Measurements from ENCODE around the gene ANKDD1A. TPM values are rescaled to one million over a fixed set of nuclear protein-coding genes. Genes with fewer than 3 reads are reported as not detected.

Gene ANKDD1A
- total and polyA plus RNA-seq, 2 experiments from 2014 or later, result 6.7 to 9.3 TPM

DNA sequence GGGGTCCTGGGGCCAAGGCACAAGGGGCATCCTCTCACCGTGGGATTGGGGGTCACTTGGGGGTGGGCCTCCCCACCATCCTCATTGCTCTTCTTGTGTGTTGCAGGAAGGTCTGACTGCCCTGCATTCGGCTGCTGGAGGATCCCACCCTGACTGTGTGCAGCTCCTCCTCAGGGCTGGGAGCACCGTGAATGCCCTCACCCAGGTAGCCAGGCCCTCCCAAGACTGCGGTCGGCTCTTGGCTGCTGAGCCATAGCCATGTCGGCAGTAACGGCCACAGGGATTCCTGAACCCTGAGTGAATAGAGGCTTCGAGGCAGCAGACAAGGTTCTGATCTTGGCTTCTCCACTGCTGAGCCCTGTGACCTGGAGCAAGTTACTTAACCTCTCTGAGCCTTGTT lies 19.7 kb downstream of the ANKDD1A start (continued):
- TF ChIP-seq, protein P1, sequence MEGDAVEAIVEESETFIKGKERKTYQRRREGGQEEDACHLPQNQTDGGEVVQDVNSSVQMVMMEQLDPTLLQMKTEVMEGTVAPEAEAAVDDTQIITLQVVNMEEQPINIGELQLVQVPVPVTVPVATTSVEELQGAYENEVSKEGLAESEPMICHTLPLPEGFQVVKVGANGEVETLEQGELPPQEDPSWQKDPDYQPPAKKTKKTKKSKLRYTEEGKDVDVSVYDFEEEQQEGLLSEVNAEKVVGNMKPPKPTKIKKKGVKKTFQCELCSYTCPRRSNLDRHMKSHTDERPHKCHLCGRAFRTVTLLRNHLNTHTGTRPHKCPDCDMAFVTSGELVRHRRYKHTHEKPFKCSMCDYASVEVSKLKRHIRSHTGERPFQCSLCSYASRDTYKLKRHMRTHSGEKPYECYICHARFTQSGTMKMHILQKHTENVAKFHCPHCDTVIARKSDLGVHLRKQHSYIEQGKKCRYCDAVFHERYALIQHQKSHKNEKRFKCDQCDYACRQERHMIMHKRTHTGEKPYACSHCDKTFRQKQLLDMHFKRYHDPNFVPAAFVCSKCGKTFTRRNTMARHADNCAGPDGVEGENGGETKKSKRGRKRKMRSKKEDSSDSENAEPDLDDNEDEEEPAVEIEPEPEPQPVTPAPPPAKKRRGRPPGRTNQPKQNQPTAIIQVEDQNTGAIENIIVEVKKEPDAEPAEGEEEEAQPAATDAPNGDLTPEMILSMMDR (conservative IDR thresholded peaks at IDR 0.05; ENCODE audit: low read depth in 2 of 2), result no peak
- TF ChIP-seq ZNF331 (CRISPR knock-in tag; IDR thresholded peaks at IDR 0.05; ENCODE audit: low read depth), result no peak

DNA sequence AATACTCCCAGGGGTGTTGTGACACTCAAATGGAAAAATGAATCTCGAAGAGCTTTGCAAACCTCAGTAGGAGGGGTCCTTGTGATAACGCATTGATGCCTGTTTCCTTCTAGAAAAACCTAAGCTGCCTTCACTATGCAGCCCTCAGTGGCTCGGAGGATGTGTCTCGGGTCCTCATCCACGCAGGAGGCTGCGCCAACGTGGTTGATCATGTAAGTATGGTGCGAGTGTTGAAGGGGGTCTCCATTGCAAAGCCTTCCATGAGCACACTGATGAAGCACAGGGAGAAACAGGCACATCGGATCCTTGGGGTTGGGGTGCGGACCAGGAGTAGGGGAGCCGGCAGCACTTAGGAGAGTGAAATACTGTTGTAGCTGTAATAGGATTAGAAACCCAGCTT lies 22.3 kb downstream of the ANKDD1A start:
- H3K27ac Mint-ChIP-seq, result no peak overlapping the region; the same call in 1 of the 2 replicates
- no peak for ATAC-seq
- Histone ChIP-seq H3K9me2 (ENCODE audit: insufficient read depth) (no peaks in the 10 kb centered on the region), H3K4me1 (ENCODE audit: insufficient read depth) (no peaks in the 10 kb centered on the region), H4K20me1 (replicated peaks; ENCODE audit: insufficient read depth) (no peaks in the 10 kb centered on the region; the same call in 1 of the 2 replicates), H3K4me2 (no peak overlapping the region), H3K27ac (ENCODE audit: low read depth) (no peak overlapping the region), H3K36me3 (ENCODE audit: insufficient read depth) (no peaks in the 10 kb centered on the region), H3K27me3 (ENCODE audit: insufficient read depth) (no peaks in the 10 kb centered on the region), H2AFZ (no peak overlapping the region), H3K4me3 (no peak overlapping the region), H3F3A (replicated peaks; ENCODE audit: low read depth) (no peaks in the 10 kb centered on the region), H3K79me2 (replicated peaks; ENCODE audit: insufficient read depth) (no peaks in the 10 kb centered on the region)
- peaks cover 8% of the 10 kb centered on the region for H3K27me3 Mint-ChIP-seq (ENCODE audit: insufficient read depth, low read depth, poor library complexity)
- no peak for DNase-seq (ENCODE audit: low spot score)
- H3K36me3 Mint-ChIP-seq (ENCODE audit: low read depth), result peaks cover 6% of the 10 kb centered on the region; the same call in 2 of the 3 replicates
- no peaks in the 10 kb centered on the region for H3K9me3 Mint-ChIP-seq
- no peaks in the 10 kb centered on the region; the same call in 2 of the 3 replicates for H3K4me1 Mint-ChIP-seq
- no peak overlapping the region for H3K4me3 Mint-ChIP-seq
- TF ChIP-seq CREB1 (CRISPR knock-in tag; IDR thresholded peaks at IDR 0.05; ENCODE audit: low read depth) (no peak), ETS1 (IDR thresholded peaks at IDR 0.05) (no peak), NANOG (IDR thresholded peaks at IDR 0.05; ENCODE audit: borderline replicate concordance) (no peak), ZNF114 (CRISPR knock-in tag; IDR thresholded peaks at IDR 0.05) (no peak), JUNB (IDR thresholded peaks at IDR 0.05; ENCODE audit: unreplicated experiment) (no peak), POLR2AphosphoS5 (IDR thresholded peaks at IDR 0.05; ENCODE audit: low read depth) (no peak), ZNF462 (CRISPR knock-in tag; IDR thresholded peaks at IDR 0.05) (no peak), STAT1 (IDR thresholded peaks at IDR 0.05; ENCODE audit: unreplicated experiment) (no peak), REST (IDR thresholded peaks at IDR 0.05; ENCODE audit: unreplicated experiment) (no peak), EZH2 (IDR thresholded peaks at IDR 0.05; ENCODE audit: low read depth, unreplicated experiment) (no peak), ZNF331 (CRISPR knock-in tag; IDR thresholded peaks at IDR 0.05; ENCODE audit: low read depth) (no peak)

Measured in GM23338 (cell line).